ENCODE results near the gene RIPOR3. TPM values are rescaled to one million over a fixed set of nuclear protein-coding genes. Genes with fewer than 3 reads are reported as not detected.

RIPOR3 gene
- polyA plus RNA-seq, 1 donor from 2014 or later, result not detected

DNA sequence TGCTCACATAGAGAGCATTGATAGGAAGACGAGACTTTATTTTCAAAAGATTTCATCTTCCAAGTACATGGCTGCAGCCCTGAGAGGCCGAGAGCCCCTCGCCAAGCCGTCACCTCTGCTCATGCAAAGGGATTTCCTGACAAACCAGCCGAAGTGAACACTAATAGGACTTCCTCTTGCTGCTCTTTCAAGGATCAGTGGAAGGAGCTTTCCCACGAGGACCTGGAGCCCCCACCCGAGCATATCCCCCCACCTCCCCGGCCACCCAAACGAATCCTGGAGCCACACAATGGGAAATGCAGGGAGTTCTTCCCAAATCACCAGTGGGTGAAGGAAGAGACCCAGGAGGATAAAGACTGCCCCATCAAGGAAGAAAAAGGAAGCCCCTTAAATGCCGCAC is 111.8 kb downstream of the RIPOR3 start:
- peaks cover 11% of the 10 kb centered on the region for H3K36me3 ChIP-seq (ENCODE audit: insufficient read depth, low read length)

DNA sequence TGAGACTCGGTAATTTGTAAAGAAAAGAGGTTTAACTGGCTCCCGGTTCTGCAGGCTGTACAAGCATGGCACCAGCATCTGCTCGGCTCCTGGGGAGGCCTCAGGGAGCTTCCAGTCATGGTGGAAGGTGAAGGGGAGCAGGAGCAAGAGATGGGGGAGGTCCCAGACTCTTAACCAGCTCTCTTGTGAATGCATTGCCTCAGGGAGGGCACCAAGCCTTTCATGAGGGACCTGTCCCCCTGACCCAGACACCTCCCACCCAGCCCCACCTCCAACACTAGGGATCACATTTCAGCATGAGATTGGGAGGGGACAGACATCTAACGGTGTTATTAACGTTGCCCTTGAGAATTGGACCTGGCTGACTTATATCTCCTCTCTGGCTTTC is 112.6 kb downstream of the RIPOR3 start:
- Histone ChIP-seq H4K20me1 (ENCODE audit: insufficient read depth) (no peaks in the 10 kb centered on the region), H3K27ac (ENCODE audit: low read length) (no peak overlapping the region)
- no peak for TF ChIP-seq POLR2AphosphoS5 (IDR thresholded peaks at IDR 0.05)
- no peak for TF ChIP-seq MXI1 (conservative IDR thresholded peaks at IDR 0.05; ENCODE audit: poor library complexity, severe bottlenecking)
- TF ChIP-seq EP300 (conservative IDR thresholded peaks at IDR 0.05; ENCODE audit: poor library complexity, severe bottlenecking), result no peak
- TF ChIP-seq RAD21 (conservative IDR thresholded peaks at IDR 0.05), result no peak
- TF ChIP-seq SMC3 (conservative IDR thresholded peaks at IDR 0.05; ENCODE audit: poor library complexity), result no peak
- no peak for TF ChIP-seq EZH2 (IDR thresholded peaks at IDR 0.05; ENCODE audit: borderline replicate concordance, insufficient read depth, low read length, poor library complexity, severe bottlenecking)

More for the DNA sequence above, 111.8 kb downstream of the RIPOR3 start:
- H4K20me1 ChIP-seq (ENCODE audit: insufficient read depth), result no peaks in the 10 kb centered on the region
- H2AFZ ChIP-seq (ENCODE audit: low read depth, low read length), result no peak overlapping the region
- H3K9me2 ChIP-seq (ENCODE audit: insufficient read depth, low read length), result no peaks in the 10 kb centered on the region
- no peak overlapping the region for H3K9ac ChIP-seq (ENCODE audit: low read length)
- H3K27ac ChIP-seq (ENCODE audit: low read length), result no peak overlapping the region
- no peaks in the 10 kb centered on the region for H3K27me3 ChIP-seq (ENCODE audit: insufficient read depth, low read depth, low read length)
- H3K4me3 ChIP-seq (ENCODE audit: low read length), result no peak overlapping the region
- TF ChIP-seq EP300 (conservative IDR thresholded peaks at IDR 0.05; ENCODE audit: poor library complexity, severe bottlenecking) (no peak), RAD21 (conservative IDR thresholded peaks at IDR 0.05) (no peak), TAF1 (IDR thresholded peaks at IDR 0.05; ENCODE audit: low read depth) (no peak), POLR2AphosphoS5 (IDR thresholded peaks at IDR 0.05) (no peak), MXI1 (conservative IDR thresholded peaks at IDR 0.05; ENCODE audit: poor library complexity, severe bottlenecking) (no peak)
- TF ChIP-seq, protein P1, sequence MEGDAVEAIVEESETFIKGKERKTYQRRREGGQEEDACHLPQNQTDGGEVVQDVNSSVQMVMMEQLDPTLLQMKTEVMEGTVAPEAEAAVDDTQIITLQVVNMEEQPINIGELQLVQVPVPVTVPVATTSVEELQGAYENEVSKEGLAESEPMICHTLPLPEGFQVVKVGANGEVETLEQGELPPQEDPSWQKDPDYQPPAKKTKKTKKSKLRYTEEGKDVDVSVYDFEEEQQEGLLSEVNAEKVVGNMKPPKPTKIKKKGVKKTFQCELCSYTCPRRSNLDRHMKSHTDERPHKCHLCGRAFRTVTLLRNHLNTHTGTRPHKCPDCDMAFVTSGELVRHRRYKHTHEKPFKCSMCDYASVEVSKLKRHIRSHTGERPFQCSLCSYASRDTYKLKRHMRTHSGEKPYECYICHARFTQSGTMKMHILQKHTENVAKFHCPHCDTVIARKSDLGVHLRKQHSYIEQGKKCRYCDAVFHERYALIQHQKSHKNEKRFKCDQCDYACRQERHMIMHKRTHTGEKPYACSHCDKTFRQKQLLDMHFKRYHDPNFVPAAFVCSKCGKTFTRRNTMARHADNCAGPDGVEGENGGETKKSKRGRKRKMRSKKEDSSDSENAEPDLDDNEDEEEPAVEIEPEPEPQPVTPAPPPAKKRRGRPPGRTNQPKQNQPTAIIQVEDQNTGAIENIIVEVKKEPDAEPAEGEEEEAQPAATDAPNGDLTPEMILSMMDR (IDR thresholded peaks at IDR 0.05; ENCODE audit: poor library complexity, severe bottlenecking), result no peak
- TF ChIP-seq, protein P2, sequence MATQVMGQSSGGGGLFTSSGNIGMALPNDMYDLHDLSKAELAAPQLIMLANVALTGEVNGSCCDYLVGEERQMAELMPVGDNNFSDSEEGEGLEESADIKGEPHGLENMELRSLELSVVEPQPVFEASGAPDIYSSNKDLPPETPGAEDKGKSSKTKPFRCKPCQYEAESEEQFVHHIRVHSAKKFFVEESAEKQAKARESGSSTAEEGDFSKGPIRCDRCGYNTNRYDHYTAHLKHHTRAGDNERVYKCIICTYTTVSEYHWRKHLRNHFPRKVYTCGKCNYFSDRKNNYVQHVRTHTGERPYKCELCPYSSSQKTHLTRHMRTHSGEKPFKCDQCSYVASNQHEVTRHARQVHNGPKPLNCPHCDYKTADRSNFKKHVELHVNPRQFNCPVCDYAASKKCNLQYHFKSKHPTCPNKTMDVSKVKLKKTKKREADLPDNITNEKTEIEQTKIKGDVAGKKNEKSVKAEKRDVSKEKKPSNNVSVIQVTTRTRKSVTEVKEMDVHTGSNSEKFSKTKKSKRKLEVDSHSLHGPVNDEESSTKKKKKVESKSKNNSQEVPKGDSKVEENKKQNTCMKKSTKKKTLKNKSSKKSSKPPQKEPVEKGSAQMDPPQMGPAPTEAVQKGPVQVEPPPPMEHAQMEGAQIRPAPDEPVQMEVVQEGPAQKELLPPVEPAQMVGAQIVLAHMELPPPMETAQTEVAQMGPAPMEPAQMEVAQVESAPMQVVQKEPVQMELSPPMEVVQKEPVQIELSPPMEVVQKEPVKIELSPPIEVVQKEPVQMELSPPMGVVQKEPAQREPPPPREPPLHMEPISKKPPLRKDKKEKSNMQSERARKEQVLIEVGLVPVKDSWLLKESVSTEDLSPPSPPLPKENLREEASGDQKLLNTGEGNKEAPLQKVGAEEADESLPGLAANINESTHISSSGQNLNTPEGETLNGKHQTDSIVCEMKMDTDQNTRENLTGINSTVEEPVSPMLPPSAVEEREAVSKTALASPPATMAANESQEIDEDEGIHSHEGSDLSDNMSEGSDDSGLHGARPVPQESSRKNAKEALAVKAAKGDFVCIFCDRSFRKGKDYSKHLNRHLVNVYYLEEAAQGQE (IDR thresholded peaks at IDR 0.05; ENCODE audit: borderline replicate concordance), result no peak
- no peak overlapping the region for H3K4me2 ChIP-seq (ENCODE audit: low read length)
- H3K9me3 ChIP-seq (ENCODE audit: low read length), result no peaks in the 10 kb centered on the region
- no peaks in the 10 kb centered on the region for H3F3A ChIP-seq (ENCODE audit: insufficient read depth, low read length, poor library complexity, severe bottlenecking)
- no peaks in the 10 kb centered on the region for H3K79me2 ChIP-seq (replicated peaks; ENCODE audit: insufficient read depth, low read length)

More for the DNA sequence above, 112.6 kb downstream of the RIPOR3 start:
- Histone ChIP-seq H2AFZ (ENCODE audit: low read depth, low read length) (no peak overlapping the region), H3K36me3 (ENCODE audit: insufficient read depth, low read length) (peaks cover 11% of the 10 kb centered on the region), H3K9ac (ENCODE audit: low read length) (no peak overlapping the region), H3K9me2 (ENCODE audit: insufficient read depth, low read length) (no peaks in the 10 kb centered on the region), H3K4me3 (ENCODE audit: low read length) (no peak overlapping the region), H3K9me3 (ENCODE audit: low read length) (no peaks in the 10 kb centered on the region), H3F3A (ENCODE audit: insufficient read depth, low read length, poor library complexity, severe bottlenecking) (no peaks in the 10 kb centered on the region), H3K79me2 (replicated peaks; ENCODE audit: insufficient read depth, low read length) (no peaks in the 10 kb centered on the region), H3K4me2 (ENCODE audit: low read length) (no peak overlapping the region), H3K27me3 (ENCODE audit: insufficient read depth, low read depth, low read length) (no peaks in the 10 kb centered on the region)
